HG02588 (cell line): ENCODE results near the gene POLD2.

Experiments
- ATAC-seq: cut with Tn5 transposase; IDR thresholded peaks from one replicate; pipeline ENCODE4 v1.9.1; 2021; ENCODE audit warnings: mild to moderate bottlenecking, moderate library complexity; ENCODE audit not compliant: unreplicated experiment

POLD2 gene

DNA sequence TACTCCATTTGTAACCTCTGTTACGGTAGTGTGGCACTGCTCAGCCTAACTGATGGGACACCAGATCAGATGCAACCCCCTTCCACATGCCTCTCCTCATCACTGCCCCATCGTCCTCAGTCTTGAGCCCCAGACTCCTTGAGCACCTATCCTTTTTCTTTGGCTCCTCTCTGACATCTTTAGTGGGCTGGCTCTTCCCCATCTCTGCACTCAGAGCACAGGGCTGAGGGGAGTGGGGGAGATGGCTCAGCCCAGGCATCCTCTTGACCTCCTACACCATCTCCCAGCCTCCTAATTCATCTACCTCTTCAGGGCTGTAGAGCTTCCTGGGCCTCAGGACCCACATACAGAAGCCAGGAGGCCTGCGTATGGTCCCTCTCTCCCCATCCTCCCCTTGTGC, 39.6 kb downstream of the POLD2 start:
- ATAC-seq = no peak

DNA sequence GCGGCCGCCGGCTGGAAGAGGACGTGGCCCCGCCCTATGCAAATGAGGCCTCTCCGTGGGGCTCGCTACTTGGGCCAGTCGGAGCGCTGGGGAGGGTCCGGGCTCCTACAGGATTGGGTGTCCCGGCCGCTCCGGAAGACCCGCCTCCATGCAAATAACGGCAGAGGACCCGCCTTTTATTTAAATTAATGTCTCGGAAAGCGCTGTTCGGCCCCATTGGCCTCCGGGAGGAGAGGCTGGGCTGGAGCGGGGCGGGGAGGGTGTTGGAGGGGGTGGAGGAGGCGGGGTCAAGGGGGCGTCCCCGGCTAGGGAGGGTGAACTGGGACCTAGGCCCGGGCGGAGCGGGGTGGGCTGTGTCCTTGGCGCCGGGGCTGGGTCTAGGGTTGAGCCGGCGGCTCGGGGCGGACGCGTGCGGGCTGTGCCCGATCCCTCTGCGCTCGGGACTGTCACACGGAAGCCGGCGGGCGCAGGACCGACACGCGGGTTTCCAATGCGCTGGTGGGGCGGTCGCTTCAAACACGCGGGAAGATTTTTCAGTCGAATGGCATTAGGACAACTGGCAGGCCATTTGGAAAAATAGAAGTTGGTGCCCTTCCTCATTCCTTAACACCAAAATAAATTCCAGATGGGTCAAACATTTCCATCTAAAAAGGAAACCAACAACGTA, 40.7 kb downstream of the POLD2 start:
- peak; percentile 87 for ATAC-seq

DNA sequence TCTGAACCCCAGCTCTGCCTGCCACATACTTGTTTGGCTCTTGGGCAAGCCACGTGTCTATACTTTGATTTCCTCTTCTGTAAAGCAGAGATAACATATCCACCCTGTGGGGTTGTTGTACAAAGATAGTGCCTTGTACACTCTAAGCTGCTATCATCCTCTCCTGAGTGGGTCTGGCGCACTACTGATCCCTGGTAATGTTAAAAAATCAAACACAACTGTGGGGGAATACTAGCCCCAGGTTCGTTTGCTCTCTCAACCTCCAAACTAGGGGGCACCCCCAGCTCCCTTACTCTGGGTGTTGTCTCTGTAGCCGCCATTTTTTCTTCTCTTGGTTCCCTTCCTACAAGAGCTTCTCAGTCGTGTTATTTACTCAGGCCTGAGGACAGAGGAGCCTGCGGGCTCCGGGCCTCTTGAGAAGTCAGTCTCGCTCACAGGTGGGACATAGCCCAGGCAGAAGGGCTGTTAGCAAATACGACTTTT, 42.0 kb downstream of the POLD2 start:
- no peak for ATAC-seq

DNA sequence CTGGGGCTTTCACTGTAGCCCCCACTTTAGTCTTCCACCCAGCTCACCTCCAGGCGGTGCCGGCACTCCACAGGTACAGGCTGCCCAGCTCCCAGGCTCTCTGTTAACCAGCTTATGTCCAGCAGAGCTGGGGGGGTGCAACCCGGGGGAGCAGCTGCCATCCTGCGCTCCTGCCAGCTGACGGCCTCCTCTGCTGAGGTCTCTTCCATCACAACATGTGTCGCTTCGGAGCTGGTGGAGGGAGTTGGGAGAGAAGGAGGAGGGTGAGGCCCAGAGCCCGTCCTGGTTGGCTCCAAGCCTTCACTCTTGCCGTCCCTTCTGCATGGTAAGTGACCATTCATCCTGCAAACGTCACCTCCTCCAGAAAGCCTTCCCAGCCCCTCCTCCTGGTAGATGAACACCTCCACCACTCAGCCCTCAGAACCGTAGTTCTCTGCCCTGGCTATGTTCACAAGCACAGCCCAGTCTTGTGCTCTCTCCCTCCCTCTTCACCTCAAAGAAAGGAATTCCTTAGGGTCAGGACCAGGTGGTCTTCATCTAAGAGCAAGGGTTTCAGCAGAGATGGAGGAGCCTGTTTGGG, 42.6 kb downstream of the POLD2 start:
- ATAC-seq = no peak

DNA sequence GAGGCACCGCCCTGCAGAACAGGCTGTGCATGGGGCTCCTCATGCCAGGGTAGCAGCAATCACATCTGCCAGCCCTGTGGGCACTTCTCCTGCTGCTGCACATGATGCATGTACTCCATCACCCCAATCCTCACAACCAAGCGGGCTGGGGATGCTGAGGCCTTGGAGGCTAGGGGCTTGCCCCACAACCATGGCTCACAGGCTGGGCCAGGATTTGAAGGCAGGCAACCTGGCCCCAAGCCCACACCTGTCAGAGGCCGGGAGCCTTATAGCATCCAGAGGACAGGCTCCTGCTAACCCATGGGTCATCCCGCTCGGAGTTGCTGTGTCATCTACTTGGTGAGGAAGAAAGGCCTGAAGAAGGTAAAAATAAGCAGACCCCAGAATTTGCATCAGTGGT, 43.2 kb downstream of the POLD2 start:
- no peak for ATAC-seq

DNA sequence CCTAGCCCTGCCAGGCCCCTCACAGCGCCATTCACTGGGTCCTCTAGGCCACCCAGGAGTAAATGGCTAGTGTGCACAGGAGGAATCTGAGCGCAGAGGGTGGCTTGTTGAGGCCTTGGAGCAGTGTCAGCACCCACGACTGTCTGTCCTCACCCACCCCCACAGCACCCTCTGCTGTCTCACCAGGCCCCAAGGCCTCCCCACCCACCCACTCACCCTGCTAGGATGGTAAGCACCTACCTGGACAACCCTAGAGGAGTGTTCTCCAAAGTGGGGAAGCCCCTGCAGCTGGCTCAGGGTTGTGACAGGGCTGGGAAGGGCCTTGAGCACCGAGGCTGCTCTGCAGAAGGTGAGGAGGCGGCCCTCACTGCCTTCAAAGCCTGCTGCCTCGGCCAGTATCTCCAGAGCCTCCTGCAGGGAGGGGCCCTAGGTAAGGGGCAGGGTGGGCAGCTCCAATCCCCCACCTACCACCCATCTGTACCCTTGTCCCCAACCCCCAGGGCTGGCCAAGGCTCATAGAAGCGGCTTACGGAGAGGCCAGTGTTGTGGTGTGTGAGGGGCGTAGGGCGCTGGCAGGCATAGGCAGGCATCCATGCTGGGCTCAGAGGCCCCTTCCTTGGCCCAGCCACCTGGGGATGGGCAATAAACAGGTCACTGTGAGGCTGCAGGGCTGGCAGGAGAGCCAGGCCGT, 43.9 kb downstream of the POLD2 start:
- ATAC-seq = no peak

DNA sequence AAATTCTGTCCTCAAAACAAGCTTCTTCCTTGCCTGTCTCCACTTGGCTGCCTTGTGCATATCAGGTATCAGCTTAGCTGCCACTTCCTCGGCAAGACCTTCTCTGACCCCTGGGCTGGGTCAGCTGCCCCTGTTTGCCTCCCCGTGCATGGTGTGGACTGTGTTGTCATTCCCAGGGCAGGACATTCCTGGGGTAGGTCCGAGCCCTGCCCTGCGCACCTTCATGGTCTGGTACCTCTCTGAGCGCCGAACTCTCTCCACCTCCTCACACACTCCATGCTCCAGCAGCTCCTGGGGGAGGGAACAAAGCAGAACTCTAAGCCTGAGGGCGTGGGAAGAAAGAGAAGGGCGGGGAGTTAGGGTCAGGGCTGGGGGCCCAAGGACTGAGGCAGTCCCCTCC, 44.8 kb downstream of the POLD2 start:
- no peak for ATAC-seq

DNA sequence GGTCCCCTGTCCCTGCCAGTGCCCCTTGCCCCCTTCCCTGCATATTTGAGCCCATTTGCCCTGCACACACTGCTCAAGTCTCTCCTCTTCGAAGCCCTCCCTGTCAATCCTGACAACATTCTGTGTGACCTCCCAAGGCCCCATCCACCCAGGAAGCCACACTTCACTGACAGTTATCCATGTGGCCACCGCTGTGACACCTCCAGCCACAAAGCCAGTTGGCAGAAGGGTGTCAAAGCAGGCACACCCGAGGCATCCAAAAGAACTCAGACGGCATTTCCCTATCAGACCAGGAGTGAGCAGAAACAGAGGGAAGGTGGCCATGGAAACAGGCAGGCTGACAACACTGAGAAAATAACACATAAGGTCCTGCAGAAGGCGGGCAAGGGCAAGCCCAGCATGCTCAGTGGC, 45.7 kb downstream of the POLD2 start:
- no peak for ATAC-seq

DNA sequence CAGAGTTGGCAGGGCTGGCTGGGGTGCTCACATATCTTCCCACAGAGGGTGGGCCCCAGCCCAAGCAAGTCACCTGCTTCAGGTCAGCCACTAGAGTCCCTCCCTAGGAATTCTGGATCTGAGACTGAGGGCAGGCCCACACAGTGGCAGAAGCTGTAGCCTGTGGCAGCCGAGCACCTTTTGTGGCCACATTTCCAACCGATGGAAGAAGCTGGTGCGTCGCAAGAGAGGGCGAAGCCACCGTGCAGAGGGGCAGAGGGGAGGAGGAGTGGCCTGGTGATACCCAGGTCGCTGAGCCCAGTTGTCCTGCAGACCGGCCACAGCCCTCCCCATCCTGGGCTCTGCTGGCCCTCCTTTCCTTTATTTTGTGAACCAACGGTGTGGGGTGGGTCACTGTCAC, 46.3 kb downstream of the POLD2 start:
- ATAC-seq = no peak

DNA sequence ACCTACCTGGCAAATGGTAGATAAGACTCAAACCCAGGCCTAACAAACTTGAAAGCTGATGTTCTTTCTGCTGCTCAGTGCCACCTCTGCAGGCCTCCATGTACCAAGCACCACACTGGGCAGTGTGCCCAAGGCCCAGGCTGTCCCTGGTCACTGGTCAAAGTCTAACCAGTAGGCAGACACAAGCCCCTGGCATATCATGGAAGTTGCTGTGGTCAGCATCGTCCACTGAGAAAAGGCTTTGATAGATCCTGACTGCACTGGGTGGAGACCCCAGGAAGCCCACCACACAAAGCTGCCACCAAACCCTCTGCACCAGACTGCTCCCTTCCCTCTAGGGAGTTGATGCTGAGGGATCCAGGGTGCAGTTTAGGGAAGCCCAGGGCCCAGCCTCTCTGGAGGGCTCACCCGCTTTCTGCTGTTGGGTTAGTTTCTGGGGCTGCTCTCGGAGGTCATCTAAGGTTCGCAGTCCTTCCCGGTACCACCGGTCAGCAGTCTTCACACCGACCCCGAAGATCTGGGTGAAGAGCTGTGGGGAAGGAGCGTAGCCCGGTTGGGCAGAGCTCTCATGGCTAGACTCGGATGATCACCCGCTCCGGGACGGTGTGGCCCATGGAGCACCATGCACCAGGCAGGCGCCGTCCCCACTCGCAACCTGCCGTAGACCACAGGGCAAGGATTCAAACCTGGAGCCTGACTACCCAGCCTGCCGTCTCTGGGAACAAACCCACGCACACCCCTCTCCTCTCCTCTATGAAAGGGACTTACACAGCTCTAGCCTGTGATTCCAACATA, 47.0 kb downstream of the POLD2 start:
- ATAC-seq = no peak

DNA sequence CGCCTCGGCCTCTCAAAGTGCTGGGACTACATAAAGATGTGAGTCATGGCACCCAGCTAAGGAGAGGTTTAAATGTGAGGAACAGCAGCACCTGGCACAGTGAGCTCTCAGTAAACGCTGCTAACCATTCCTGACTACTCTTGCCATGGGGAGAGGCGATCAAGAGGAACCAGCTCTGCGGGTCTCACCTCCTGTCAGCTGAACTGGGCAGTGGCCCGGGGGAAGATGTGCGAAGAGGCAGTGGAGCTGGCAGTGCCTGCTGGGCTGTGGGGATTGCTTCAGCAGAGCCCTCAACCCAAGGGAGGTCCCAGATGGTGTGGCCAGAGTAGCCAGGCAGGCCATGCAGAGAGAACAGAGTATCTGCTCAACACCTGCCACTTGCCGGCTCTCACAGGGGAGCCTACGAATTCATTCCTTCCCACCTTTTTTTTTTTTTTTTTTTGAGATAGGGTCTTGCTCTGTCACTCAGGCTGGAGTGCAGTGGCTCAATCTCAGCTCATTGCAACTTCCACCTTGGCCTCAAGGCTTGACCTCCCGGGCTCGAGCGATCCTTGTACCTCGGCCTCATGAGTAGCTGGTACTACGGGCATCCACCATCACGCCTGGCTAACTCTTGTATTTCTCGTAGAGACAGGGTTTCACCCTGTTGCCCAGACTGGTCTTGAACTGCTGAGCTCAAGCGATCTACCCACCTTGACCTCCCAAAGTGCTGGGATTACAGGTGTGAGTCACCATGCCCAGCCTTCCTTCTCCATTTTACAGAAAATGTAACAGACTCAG, 47.9 kb downstream of the POLD2 start:
- no peak for ATAC-seq

DNA sequence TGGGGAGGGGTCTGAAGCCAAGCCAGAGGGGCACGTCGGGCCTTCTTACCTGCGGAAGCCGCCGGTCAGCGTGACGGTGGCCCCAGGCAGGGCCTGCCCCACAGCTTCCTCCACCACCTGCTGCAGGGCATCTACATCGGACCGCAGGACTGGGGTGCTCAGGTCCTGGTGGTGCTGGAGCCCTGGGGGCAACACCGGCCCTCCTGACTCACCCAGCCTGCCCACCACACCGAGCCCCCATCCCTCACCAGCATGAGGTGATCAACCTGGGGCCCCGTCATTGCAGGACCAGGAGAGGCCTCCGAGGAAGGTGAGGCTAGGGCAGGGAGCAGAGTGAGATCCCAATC, 49.0 kb downstream of the POLD2 start:
- ATAC-seq = peak; percentile 9

DNA sequence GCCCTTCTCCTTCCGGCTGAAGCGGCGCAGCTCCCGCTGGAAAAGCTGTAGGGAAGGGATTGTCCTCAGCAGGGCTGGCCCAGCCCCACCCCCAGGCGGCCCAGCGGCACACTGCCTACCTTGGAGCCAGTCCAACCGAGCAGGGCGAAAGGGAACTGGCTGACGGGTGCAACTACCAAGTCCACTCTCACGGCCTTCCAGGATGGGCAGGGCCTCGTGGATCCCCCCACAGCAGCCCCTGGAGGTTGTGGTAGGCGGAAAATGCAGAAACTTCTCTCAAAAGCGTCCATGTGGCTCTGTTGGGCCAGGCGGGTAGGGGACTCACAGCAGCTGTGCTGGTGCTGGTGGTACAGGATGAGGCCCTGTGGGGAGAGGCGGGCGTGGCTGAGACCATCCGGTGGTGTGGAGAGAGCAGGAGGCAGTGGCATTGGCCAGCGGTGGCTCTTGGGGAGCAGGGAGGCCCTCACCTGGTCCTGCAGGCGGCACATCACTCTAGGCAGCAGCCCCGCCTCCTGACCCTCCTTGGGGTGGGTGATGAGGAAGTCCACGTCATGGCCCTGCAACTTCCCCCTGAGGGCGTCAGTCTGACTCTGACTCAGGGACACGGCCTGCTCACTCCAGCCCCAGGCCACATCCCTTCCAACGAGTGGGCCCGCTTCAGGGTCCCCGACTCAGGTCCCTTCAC, 49.5 kb downstream of the POLD2 start:
- ATAC-seq = peak; percentile 54

DNA sequence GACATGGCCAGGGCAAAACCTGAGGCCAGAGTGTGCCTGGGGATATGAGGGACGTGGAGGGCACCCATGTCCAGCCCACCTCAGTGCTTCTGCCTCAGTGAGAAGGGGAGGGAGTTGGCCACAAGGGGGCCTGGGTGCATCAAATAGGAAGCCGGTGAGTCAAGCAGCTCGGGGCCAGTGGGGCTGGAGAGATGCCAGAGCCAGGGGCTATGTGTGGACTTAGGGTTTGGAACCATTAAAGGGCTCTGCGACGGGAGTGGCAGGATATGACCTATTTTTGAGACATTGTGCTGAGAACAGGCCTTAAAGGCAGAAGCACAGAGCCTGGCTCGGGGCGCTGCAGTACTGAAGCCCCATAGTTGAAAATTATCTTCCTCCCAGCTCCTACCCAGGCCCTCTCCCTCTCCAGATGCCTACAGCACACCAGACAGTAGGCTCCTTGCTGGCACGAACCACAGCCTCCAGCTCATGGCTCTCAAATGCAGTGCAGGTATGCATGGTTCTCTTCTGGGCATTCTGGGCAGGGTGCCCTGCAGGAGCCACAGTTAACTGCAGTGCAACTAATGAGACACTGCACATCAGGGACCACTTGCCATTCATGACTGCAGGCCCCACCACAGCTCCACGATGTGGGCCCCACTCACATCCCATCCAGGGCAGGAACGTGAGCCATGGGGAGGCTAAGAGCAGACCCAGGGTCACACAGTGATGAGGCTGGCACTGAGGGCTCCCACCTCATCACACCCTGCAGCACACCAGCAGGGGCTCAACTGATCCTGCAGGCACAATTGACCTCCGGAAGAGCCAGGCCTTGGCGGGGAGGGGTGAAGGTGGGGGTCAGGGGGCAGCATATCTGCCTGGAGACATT, 50.8 kb downstream of the POLD2 start:
- ATAC-seq = no peak

DNA sequence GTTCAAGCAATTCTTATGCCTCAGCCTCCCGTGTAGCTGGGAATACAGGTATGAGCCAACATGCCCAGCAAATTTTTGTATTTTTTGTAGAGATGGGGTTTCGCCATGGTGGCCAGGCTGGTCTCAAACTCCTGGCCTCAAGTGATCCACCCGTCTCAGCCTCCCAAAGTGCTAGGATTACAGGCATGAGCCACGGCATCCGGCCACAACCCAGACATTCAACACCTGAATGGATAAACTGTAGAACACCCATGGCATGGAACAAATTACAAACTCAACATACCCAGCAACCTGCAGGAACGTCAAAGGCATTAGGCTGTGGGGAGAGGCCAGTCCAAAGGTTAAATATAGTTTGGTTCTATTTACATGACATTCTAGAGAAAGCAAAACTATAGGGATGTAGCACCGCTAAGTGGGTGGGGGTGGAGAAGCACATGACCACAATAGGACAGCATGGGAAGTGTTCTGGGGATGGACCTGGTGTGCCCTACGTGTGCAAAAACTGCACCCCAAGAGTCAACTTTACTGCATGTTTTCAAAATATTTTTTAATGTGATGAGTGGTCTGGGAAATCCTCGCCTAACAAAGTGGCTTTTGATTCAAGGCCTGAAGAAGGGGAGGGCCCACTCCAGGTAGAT, 51.5 kb downstream of the POLD2 start:
- no peak for ATAC-seq

DNA sequence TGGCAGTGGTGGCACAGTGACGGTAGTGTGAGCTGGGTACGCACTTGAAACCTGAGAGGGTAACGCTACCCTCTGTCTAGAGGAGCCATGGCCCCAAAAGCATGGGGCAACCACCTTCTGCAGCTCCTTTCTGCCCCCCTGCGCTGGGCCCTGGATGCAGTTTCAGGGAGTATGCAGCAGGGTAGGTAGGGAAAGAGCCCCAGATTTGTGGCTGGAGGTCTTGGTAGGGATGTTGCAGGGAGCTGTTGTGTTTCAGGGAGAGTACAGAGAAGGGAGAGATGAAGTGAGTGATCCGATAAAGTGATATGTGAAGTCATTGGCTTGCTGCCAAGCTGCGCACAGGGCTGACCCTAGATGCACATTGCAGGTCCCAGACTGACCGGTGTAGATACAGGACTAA, 55.3 kb downstream of the POLD2 start:
- ATAC-seq = no peak

DNA sequence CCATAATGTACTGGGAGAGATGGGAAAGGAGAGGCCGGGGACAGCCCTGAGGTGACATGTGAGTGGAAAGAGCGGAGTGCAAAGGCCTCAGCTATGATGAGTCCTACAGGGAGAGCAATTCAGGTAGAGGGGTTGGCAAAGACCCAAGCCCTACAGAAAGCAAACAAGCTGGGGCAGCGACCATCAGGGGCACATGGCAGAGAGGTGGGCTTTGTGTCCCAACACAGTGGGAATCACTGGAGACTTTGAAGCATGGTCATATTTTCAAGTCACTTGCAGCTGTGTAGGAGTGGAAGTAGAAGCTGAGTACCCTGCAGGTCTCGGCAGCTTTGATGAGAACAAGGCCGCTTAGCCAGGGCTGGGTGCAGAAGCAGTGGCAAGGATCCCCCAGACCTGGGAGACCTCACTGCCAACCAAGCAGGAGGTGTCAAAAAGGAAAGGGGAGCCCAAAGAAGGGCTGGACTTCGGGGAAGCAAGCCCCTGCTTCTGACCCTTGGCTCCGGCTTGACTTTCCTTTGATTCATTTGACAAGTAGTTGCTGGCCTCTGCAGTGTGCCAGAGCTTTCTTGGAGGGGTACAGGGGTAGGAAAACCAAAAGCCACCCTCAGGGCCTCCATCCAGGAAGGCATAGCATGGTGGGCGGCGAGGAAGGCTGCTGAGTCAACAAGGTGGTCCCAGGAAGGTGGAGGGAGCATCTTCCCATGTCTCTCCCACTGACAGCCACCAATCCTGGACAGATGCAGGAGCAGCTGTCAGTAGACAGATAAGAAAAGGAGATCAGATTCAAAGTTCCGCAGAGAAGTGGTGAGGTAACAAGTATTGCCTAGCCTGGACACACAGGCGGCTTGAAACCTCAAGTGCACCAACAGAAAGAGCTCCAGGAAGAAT, 56.0 kb downstream of the POLD2 start:
- ATAC-seq = no peak
